H9 (cell line): ENCODE measurements around the gene ADSS1. TPM values are rescaled to one million over a fixed set of nuclear protein-coding genes. Genes with fewer than 3 reads are reported as not detected.

ENCODE experiments used
- DNase-seq: peaks from one replicate; pipeline ENCODE4 v3.0.0-alpha.2; 2017
- H2AFZ ChIP-seq: one replicate; pipeline ENCODE4 v1.6.1; 2013; ENCODE audit warnings: mild to moderate bottlenecking, low read length, control low read depth, moderate library complexity
- H2AK5ac ChIP-seq: 2 replicates; pipeline ENCODE4 v1.6.1; 2013; ENCODE audit warnings: low read length, control low read depth, mixed read lengths; ENCODE audit not compliant: insufficient read length
- H2BK120ac ChIP-seq: one replicate; pipeline ENCODE4 v1.6.1; 2013; ENCODE audit warnings: low read depth, mild to moderate bottlenecking, low read length, control low read depth, inconsistent platforms; ENCODE audit not compliant: poor library complexity, severe bottlenecking
- H2BK12ac ChIP-seq: 2 replicates; pipeline ENCODE4 v1.6.1; 2013; ENCODE audit warnings: low read length, control low read depth, mixed read lengths, low read depth; ENCODE audit not compliant: insufficient read length
- H2BK15ac ChIP-seq: 2 replicates; pipeline ENCODE4 v1.6.1; 2013; ENCODE audit warnings: low read depth, low read length, control low read depth
- H2BK20ac ChIP-seq: one replicate; pipeline ENCODE4 v1.6.1; 2013; ENCODE audit warnings: low read depth, mild to moderate bottlenecking, low read length, control low read depth, inconsistent platforms; ENCODE audit not compliant: poor library complexity, severe bottlenecking
- H2BK5ac ChIP-seq: 2 replicates; pipeline ENCODE4 v1.6.1; 2013; ENCODE audit warnings: low read length, control low read depth, mixed read lengths; ENCODE audit not compliant: insufficient read length
- H3K14ac ChIP-seq: 2 replicates; pipeline ENCODE4 v1.6.1; 2013; ENCODE audit warnings: low read length, control low read depth; ENCODE audit not compliant: insufficient read depth
- H3K18ac ChIP-seq: 2 replicates; pipeline ENCODE4 v1.6.1; 2013; ENCODE audit warnings: low read depth, mild to moderate bottlenecking, mixed read lengths, low read length, control low read depth; ENCODE audit not compliant: insufficient read length
- H3K23ac ChIP-seq: 2 replicates; pipeline ENCODE4 v1.6.1; 2013; ENCODE audit warnings: low read length, control low read depth, mixed read lengths, low read depth; ENCODE audit not compliant: insufficient read length
- H3K23me2 ChIP-seq: 2 replicates; pipeline ENCODE4 v1.6.1; 2013; ENCODE audit warnings: low read depth, mild to moderate bottlenecking, mixed read lengths, low read length, control low read depth; ENCODE audit not compliant: insufficient read length, poor library complexity, severe bottlenecking
- H3K27ac ChIP-seq: 2 replicates; pipeline ENCODE4 v1.5.1; 2013; ENCODE audit warnings: low read length, control low read depth, mixed read lengths, low read depth; ENCODE audit not compliant: insufficient read length
- H3K27me3 ChIP-seq: 2 replicates; pipeline ENCODE4 v1.6.1; 2013; ENCODE audit warnings: low read length, control low read depth, inconsistent platforms; ENCODE audit not compliant: insufficient read depth
- H3K4ac ChIP-seq: 2 replicates; pipeline ENCODE4 v1.6.1; 2013; ENCODE audit warnings: low read depth, mild to moderate bottlenecking, control low read depth, inconsistent platforms, low read length, moderate library complexity
- H3K4me1 ChIP-seq: 2 replicates; pipeline ENCODE4 v1.6.1; 2013; ENCODE audit warnings: low read length, control low read depth, inconsistent platforms; ENCODE audit not compliant: insufficient read depth
- H3K4me2 ChIP-seq: 2 replicates; pipeline ENCODE4 v1.6.1; 2013; ENCODE audit warnings: low read length, control low read depth, mixed read lengths; ENCODE audit not compliant: insufficient read length, insufficient read depth
- H3K56ac ChIP-seq: 2 replicates; pipeline ENCODE4 v1.6.1; 2013; ENCODE audit warnings: low read depth, mild to moderate bottlenecking, mixed read lengths, low read length, control low read depth; ENCODE audit not compliant: insufficient read length
- H3K79me1 ChIP-seq: 2 replicates; pipeline ENCODE4 v1.6.1; 2013; ENCODE audit warnings: low read depth, mild to moderate bottlenecking, moderate library complexity, low read length, control low read depth, inconsistent platforms; ENCODE audit not compliant: insufficient read depth, poor library complexity, severe bottlenecking
- H3K79me2 ChIP-seq: 2 replicates; pipeline ENCODE4 v1.6.1; 2013; ENCODE audit warnings: low read length, control low read depth, inconsistent platforms; ENCODE audit not compliant: insufficient read depth
- H3K9ac ChIP-seq: 2 replicates; pipeline ENCODE4 v1.6.1; 2013; ENCODE audit warnings: low read length, control low read depth, mixed read lengths; ENCODE audit not compliant: insufficient read length; ENCODE audit errors: extremely low read depth
- H3K9me3 ChIP-seq: one replicate; pipeline ENCODE4 v1.6.1; 2013; ENCODE audit warnings: low read depth, low read length, inconsistent platforms; ENCODE audit not compliant: control insufficient read depth
- H3T11ph ChIP-seq: one replicate; pipeline ENCODE4 v1.6.1; 2013; ENCODE audit warnings: mild to moderate bottlenecking, low read length, control low read depth, inconsistent platforms
- H4K20me1 ChIP-seq: one replicate; pipeline ENCODE4 v1.6.1; 2013; ENCODE audit not compliant: control insufficient read depth, insufficient read length, insufficient read depth
- H4K5ac ChIP-seq: 2 replicates; pipeline ENCODE4 v1.6.1; 2013; ENCODE audit warnings: low read depth, mild to moderate bottlenecking, mixed read lengths, low read length, control low read depth; ENCODE audit not compliant: insufficient read length
- H4K8ac ChIP-seq: replicated peaks from 2 replicates; pipeline ENCODE4 v1.6.1; 2013; ENCODE audit warnings: low read length, control low read depth, mixed read lengths, low read depth; ENCODE audit not compliant: insufficient read length
- H4K91ac ChIP-seq: 2 replicates; pipeline ENCODE4 v1.6.1; 2013; ENCODE audit warnings: low read depth, mild to moderate bottlenecking, moderate library complexity, mixed read lengths, low read length, control low read depth; ENCODE audit not compliant: insufficient read length
- H3K27ac Mint-ChIP-seq, 3 experiments: 2 replicates in 2 of 3; 3 replicates in 1 of 3; pipeline ENCODE4 v1.8.0; 2020 to 2021; ENCODE audit warnings: mixed read lengths in 3 of 3, mild to moderate bottlenecking in 1 of 3, moderate library complexity in 1 of 3
- H3K27me3 Mint-ChIP-seq: 2 replicates; pipeline ENCODE4 v1.8.0; 2021; ENCODE audit warnings: low read depth, mild to moderate bottlenecking, moderate library complexity, mixed read lengths
- H3K36me3 Mint-ChIP-seq, 3 experiments: 2 replicates in 2 of 3; 3 replicates in 1 of 3; pipeline ENCODE4 v1.8.0; 2020 to 2021; ENCODE audit warnings: low read depth in 3 of 3, mixed read lengths in 3 of 3; ENCODE audit not compliant: insufficient read depth in 1 of 3
- H3K4me1 Mint-ChIP-seq, 2 experiments: 2 replicates each; pipeline ENCODE4 v1.8.0; 2020; ENCODE audit warnings: mixed read lengths in 2 of 2
- H3K4me3 Mint-ChIP-seq, 2 experiments: 2 replicates in 1 of 2; 3 replicates in 1 of 2; pipeline ENCODE4 v1.8.0; 2020 to 2021; ENCODE audit warnings: mild to moderate bottlenecking in 2 of 2, mixed read lengths in 2 of 2, moderate library complexity in 1 of 2
- H3K9me3 Mint-ChIP-seq, 2 experiments: 2 replicates in 1 of 2; 3 replicates in 1 of 2; pipeline ENCODE4 v1.8.0; 2020; ENCODE audit warnings: mild to moderate bottlenecking in 2 of 2, mixed read lengths in 2 of 2, moderate library complexity in 1 of 2
- WGBS: extraction: QIAGEN DNeasy Blood & Tissue Kit; methylation state at CpG from one replicate; pipeline ENCODE4 v1.1.7; 2013; ENCODE audit warnings: missing lambda C conversion rate, low lambda C conversion rate, mixed read lengths; ENCODE audit not compliant: insufficient read length; ENCODE audit errors: extremely low coverage; 5-methylcytosine and 5-hydroxymethylcytosine counted together
- total RNA-seq: library from RNA; stranded (reverse); gene quantifications from 2 replicates; pipeline ENCODE4 v1.2.1, GENCODE V29; 2021
- TF ChIP-seq, protein P1 (sequence below): fragments of 200-600 bp; sonication (generic); conservative IDR thresholded peaks from 3 replicates; pipeline ENCODE4 v1.8.0; 2021; ENCODE audit warnings: antibody characterized with exemption, mild to moderate bottlenecking

ADSS1 gene
- total RNA-seq, 1 experiment from 2014 or later: 8.5 TPM

DNA sequence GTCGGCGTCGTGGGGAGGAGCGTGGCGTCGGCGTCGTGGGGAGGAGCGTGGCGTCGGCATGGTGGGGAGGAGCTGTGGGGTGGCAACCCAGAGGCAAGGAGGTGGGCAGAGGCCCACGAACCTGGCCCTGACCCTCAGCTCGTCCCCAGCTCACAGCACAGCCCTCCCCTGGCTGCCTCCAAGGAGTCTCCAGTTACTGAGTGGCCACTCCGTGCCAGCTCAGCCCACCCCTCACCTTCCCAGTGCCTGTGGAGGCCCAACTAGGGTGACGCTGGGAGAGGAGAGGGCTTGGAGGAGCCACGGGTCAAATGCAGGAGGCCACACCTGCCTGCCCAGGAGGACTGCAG is 5.8 kb downstream of the ADSS1 start:
- no peak overlapping the region for H3K4me3 Mint-ChIP-seq

More for the DNA sequence above, 5.8 kb downstream of the ADSS1 start:
- Histone ChIP-seq H4K8ac (no peak overlapping the region), H4K91ac (no peak overlapping the region), H2BK20ac (no peak overlapping the region), H3K56ac (no peak overlapping the region), H2BK5ac (no peak overlapping the region), H3K9me3 (no peaks in the 10 kb centered on the region), H2BK12ac (no peak overlapping the region), H4K20me1 (peaks cover 2% of the 10 kb centered on the region), H2BK15ac (no peak overlapping the region), H2BK120ac (no peak overlapping the region), H3K4ac (no peak overlapping the region), H3K9ac (no peak overlapping the region), H4K5ac (no peak overlapping the region), H3K79me1 (no peaks in the 10 kb centered on the region), H3T11ph (no peak overlapping the region), H3K23me2 (no peaks in the 10 kb centered on the region), H3K18ac (no peak overlapping the region), H3K23ac (no peak overlapping the region), H3K14ac (no peak overlapping the region), H2AK5ac (no peak overlapping the region), H3K4me2 (no peak overlapping the region), H3K79me2 (no peaks in the 10 kb centered on the region), H2AFZ (no peak overlapping the region), H3K27me3 (no peaks in the 10 kb centered on the region; the same call in 1 of the 2 replicates), H3K27ac (no peak overlapping the region), H3K4me1 (no peaks in the 10 kb centered on the region)
- no peak overlapping the region for H3K27ac Mint-ChIP-seq
- TF ChIP-seq, protein P1, sequence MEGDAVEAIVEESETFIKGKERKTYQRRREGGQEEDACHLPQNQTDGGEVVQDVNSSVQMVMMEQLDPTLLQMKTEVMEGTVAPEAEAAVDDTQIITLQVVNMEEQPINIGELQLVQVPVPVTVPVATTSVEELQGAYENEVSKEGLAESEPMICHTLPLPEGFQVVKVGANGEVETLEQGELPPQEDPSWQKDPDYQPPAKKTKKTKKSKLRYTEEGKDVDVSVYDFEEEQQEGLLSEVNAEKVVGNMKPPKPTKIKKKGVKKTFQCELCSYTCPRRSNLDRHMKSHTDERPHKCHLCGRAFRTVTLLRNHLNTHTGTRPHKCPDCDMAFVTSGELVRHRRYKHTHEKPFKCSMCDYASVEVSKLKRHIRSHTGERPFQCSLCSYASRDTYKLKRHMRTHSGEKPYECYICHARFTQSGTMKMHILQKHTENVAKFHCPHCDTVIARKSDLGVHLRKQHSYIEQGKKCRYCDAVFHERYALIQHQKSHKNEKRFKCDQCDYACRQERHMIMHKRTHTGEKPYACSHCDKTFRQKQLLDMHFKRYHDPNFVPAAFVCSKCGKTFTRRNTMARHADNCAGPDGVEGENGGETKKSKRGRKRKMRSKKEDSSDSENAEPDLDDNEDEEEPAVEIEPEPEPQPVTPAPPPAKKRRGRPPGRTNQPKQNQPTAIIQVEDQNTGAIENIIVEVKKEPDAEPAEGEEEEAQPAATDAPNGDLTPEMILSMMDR: no peak
- peaks cover 6 to 7% of the 10 kb centered on the region in 2 experiments for H3K4me1 Mint-ChIP-seq
- peaks cover 0 to 3% (median 0%) of the 10 kb centered on the region in 3 experiments; a peak in 2 of 7 replicates for H3K36me3 Mint-ChIP-seq
- peaks cover 26% of the 10 kb centered on the region for H3K27me3 Mint-ChIP-seq
- H3K9me3 Mint-ChIP-seq: peaks cover 0 to 3% of the 10 kb centered on the region in 2 experiments; a peak in 1 of 5 replicates
- WGBS: no CpG with 5 or more reads among the region's 16 CpGs
- DNase-seq: no peak
